GM18498 (cell line): Measurements from ENCODE around the gene DDX25.

ENCODE experiments used
- ATAC-seq: cut with Tn5 transposase; IDR thresholded peaks from one replicate; pipeline ENCODE4 v1.9.1; 2021; ENCODE audit warnings: mild to moderate bottlenecking, moderate library complexity; ENCODE audit not compliant: unreplicated experiment

Gene DDX25

DNA sequence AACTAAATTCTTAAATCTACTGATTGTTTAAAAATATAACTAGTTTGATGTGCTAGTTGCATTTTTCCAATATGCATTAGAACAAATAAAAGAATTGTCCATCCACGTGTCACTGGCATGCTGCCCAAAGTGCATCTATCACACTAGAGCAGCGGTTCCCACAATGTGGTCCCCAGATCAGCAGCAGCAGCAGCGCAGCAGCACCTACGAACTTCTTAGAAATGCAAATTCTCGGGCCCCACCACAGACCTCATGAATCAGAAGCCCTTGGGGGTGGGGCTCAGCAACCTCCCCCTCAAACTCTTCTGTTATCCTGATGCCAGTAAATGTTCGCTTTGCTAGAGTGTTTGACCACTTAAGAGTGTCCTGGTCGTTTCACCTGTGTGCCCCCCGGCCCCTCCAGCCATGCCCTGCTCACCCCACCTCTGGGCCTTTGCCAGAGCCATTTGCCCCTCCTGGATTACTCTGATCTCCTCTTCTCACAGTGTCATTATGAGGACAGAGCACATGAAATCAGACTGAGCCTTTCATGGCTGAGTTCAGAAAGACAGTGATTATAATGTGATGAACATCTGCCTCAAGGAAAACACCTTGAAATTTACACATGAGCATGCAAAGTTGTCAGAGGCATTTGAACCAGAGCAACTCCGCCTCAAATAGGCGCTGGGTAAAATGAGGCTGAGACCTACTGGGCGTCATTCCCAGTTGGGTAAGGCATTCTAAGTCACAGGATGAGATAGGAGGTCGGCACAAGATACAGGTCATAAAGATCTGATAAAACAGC is 28.9 kb downstream of the DDX25 start:
- ATAC-seq: no peak

DNA sequence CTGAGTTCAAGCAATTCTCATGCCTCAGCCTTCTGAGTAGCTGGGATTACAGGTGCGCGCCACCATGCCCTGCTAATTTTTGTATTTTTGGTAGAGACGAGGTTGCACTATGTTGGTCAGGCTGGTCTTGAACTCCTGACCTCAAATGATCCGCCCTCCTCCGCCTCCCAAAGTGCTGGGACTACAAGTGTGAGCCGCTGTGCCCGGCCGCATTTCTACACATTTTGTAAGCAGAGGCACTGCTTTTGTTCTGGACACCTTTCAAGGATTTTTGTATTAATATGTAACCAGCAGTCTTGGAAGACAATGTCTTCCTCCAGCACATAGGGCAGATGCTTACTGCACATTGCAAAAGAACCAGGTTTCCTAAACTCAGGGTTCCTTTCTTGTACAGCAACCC is 30.2 kb downstream of the DDX25 start:
- no peak for ATAC-seq

DNA sequence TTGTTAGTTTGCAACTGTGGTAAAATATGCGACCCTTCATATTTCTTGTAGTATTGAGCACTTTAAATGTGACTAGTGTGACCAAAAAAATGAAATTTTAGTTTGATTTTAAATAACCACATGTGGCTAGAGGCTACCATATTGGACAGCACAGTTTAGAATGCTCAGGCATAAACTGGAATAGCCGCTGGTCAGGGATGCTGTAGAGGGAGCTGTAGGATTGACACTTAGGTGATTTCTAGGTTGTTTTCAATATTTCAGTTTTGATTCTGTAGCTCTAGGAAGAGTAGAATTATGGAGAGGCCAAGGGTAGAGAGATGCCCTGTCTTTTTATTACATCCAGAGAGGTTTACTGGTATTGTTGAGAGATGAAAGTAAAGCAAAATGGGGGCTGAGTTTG is 30.7 kb downstream of the DDX25 start:
- no peak for ATAC-seq

DNA sequence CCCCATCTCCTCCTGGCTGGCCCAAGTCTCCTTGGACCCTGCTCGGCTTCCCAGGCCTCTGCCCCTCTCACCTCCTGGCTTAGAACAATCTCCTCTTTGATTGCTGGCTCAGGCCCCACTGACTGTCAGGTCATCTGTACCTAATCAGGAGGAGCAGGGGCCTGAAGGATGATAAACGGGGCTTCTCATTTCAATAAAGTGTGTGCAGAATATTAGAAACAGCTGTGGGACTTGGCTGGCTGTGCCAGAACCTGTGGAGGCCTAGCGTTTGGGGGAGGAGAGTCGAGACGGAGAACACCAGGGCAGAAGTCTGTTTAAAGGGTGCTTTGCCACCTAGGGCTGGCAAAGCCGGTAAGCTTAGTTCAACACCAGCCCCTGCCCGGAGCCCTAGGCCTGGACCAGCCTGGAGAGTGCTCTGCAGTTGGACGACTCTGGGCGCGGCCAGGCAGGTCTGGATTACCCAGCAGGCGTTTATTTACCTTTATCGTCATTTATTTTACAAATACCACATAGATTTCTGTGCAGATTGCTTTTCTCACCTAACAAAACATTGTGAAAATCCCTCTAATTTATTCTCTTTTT is 31.4 kb downstream of the DDX25 start:
- ATAC-seq: no peak

DNA sequence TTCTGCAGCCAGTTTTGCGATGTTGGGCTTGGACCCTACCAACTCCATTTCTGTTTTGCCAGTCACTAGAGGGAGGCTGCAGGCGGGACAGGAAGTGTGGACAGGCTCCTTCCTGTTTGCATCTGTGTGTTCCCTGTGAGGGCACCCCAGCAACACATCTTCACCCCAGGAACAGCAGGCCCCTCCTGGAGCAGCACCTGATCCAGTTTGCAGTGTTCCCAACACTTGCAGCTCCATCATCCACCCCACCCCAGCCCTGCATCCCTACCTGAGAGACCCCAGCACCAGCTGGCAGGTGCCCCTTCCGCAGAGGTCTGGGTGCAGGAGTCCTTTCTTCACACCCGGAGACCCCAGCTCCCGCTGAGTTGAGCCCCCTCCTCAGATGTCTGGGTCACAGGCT is 34.1 kb downstream of the DDX25 start:
- ATAC-seq: no peak

DNA sequence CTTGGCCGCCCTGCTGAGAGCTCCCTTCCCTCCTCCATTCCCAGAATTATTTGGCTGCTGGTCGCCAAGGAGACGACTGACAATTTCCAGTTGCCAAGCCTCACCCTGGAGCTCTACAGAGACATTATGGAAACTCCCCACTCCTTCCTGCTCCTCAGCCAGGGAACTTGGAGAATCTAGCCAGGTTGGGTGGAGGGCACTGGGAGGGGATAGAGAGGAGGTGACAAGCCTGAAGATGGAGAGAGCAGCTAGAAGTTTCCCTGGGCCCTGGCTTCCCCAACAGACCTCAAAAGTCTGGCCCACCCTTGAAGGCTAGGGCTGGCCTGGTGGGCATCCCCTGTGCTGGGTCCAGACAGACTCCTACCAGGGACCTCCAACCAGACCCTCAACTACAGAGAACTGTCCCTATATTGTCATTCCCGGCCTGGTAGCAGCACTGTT is 34.8 kb downstream of the DDX25 start:
- no peak for ATAC-seq

DNA sequence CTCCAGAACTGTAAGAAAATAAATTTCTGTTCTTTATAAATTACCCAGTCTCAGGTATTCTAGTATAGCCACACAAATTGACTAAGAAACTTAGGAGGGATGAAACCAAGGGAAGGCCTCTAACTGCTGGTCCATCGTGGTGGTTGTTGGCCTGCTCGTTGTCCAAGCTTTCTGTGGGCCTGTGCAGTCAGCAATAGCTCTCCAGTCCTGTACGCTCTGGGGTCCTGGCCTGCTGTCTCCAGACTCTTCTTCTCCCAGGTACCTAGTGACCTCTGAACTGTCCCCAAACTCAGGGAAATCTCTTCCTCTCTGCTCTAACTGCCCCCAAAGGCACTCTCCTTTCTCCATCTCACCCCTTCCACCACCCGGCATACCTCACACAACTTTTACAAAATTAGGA is 35.8 kb downstream of the DDX25 start:
- no peak for ATAC-seq

DNA sequence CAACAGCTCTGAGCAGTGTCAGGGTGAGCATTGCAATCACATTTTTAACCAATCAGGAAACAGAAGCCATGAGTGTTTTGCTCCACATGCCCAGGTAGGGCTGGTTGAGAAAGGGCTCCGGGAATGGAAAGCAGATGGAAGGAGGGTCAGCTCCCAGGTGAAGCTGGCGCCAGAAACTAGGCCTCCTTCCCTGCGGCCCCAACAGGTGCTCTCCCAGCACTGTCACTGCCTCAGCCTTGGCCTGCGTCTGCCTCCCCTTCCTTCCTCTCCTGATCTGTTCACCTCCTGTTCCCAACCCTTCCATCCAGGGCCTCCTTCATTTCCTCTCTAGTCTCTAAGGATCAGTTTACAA is 36.9 kb downstream of the DDX25 start:
- ATAC-seq: no peak

DNA sequence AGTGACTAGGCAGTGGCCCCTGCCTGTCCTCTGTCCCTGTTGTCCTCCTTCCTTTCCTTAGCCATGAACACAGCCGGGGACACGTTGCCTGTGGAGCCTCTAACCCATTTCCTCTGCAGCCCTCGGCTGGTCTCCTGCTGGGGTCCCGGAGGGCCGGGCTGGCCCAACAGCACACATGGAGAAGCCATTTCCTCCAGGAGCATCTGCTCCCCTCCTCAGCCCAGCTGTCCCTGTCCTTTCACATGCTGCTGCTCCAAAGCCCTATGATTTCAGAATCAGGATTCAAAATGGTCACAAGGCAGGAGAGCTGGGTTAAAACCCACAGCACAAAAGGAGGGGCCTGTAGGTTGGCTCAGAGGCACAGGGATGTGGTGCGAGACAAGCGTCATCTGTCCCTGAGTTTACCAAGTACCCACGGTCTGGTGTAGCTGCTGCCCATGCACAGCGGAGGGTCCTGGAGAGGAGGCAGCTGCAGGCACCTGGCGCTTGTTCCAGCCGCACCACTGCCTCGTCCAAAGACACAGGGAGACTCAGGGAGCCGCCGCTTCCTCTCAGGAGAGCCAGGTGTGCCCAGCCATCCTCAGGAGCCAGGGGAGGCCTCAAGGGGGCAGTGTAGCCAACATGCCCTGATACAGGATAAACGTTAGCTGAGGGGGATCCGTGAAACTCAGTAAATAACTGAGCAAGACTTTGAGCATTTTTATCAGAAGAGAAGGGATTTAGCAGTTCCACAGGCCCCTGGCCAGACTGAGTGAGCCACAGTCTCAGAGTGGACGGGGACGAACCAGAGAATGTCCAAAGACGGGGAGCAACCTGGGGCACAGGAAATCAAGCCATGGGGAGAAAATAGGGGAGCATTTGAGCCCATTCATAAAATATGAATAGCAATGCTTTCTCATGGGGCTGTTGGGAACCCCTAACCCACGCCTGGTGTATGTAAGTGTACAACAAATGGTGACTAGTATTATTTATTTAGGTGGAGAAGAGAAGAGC is 37.6 kb downstream of the DDX25 start:
- ATAC-seq: no peak

DNA sequence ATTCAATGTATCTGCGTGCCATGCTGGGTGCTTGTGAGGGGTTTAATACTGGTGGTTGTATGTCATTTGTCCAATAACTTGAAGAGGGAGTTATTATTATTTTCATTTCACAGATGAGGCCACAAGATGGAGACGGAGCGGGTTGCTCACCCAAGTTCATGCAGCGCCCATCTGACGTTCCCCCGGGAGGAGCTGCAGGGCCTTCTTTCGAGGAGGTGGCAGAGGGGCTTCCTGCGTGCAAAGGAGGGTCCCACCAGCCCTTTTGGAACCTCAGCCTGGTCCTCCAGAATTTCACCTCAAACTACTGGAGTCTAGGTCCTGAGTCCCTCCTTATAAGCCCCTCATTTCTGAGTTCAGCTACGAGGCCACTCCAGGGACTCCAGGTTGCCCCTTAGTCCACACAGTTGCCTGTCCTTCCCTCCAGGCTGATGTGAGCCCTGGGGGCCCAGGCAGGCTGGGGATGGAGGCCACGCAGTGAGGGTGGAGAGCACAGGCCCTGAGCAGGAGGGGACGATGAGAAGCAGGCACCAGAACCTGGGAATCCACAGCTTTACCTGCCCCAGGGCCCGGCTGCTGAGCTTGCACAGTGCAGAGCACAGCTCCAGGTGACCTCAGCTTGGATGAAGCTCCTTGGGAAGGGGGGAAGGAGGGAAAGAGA is 38.6 kb downstream of the DDX25 start:
- no peak for ATAC-seq

DNA sequence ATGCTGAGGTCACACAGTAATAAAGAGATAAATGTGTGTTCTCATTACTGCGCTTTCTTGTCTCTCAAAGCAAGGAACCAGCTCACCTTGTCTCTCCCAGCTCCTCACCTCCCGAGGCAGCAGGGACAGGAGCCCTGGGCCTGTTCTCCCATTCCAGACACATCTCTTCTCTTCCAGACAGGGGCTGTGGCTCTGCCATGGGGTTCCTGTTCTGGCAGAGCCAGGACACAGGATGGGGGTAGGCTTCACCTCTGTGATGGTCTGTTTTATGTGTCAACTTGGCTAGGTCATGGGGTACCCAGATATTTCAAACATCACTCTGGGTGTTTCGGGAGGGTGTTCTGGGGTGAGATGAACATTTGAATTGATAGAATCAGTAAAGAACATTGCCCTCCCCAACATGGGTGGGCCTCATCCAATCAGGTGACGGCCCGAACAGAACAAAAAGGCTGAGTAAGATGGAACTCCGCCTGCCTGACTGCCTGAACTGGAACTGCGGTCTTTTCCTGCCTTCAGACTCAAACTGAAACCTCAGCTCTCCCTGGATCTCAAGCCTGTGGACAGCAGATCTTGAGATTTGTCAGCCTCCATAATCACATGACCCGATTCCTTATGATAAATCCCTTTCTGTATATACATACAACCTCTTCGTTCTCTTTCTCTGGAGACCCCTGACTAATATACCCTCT is 39.5 kb downstream of the DDX25 start:
- ATAC-seq: no peak

DNA sequence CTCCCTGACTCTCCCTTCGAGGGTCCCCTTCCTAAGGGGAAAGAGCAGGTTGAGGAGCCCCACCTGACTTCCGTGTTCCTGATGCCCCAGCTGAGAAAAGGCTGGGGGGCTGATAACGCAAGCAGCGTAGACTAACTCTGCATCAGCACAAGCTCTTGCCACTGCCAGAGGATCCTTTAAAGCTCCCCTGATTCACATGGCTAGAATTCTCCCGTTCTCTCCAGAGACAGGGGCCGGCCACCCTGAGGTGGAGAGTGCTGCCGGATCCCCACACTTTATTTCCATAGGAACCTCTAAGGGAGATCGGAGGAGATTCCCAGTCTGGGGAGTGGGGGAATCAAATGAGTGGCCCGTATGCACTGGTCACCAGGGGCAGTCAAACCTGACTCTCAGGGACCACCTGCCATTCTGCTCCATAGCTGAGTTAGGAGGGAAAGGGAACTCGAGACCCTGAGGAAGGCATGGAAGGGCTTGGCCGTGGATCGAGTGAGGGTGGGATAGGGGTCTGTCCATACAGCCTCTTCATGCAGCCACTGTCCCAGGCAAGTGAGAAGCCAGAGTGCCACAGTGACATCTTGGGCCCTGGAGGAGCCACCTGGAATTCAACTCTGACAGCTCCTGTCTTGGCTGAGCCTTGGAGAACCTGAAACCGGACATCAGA is 40.2 kb downstream of the DDX25 start:
- no peak for ATAC-seq

DNA sequence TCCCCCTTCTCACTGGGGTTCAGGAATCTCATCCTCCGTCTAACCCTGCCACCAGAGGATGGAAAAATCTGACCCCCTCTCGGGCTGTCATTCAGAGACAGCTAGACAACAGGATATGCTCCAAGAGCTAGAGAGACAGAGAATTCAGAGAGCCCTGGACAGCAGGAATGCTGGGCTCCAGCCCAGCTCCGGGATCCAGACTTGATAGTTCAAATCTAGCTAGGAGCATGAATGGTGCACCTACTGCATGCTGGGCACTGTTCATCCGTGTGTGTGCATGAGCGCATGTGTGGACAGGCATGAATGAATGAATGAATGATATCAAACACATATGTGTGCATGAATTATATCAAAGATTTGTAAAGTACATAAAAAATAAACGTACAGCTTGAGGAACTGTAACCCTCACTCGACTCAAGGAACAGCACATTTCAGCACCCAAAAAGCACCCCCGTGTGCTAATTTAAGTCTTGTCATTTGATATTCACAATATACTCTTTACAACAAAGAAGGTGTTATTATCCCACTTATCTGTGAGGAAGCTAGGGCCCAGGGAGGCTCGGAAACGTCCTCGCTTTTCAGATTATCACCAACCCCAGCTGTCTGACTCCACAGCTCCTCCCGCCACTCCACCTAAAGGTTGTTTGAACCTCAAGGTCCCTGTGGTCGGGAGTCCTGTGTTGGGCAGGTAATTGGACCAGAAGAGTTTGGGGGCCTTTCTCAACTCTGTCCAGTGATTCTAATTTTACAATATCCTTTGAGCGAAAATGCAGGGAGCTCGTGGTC is 40.9 kb downstream of the DDX25 start:
- ATAC-seq: no peak

DNA sequence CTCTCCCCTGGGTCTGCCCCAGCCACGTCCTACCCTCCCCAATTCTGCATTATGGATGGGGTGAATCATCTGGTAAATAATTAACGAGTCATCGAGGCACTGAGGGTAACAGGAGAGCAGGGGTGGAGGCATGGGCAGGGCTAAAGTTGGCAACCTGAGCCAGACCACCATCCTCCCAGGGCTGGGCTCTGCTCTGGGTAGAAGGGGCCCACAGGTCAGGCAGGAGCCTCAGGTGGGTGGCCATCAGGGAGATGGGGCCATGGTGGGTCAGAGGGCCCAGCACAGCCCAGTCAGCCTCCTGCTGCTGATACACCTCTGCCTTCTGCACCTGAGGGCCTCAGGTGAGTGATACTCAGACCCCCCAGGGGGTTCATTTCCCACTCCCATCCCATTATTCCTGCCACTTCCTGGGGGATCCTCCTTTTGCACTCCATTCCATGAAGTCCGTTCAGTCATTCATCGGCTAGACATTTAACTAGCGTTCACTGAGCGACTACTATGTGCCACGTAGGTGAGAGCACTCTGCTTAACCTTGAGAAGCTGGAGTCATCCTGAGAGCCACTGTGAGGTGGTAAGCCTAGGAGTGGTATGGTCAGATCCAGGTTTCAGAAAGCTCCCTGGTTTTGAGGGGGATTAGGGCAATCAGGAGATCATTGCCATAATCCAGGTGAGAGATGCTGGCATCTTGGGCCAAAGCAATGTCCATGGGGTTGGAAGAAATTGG is 41.7 kb downstream of the DDX25 start, which contains the start of gene VSIG10L2:
Gene VSIG10L2 (plus strand): TSS at position 248 of the 724 bp plus-strand sequence. CDS start 12 bp downstream, at position 260.
- no peak for ATAC-seq

DNA sequence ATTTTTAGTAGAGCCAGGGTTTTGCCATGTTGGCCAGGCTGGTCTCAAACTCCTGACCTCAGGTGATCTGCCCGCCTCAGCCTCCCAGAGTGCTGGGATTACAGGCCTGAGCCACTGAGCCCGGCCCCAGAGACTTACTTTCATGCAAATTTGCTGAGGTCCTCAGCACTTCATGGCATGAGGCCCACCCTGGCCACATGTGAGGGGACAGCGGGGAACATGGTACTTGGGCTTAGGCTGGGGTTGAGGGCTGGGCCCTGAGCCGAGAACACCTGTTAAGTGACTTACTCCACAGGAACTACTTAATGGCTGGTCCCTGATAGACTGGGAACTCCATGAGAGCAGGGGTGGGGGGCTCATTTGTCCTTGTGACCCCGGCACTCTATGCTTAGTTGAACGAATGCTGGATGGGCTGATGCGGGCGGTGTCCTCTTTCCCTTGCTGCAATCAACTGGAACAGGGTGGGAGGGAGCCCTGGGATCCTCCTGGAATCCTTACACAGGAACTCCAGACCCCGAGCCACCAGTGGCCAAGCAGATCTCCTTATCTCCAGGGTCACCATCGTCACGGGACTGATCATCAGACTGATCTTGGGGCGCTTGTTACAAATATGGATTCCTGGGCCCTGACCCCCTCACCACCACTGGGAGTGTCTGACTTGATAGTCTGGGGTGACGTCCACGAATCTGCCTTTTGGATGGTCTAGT is 42.6 kb downstream of the DDX25 start:
- ATAC-seq: no peak

DNA sequence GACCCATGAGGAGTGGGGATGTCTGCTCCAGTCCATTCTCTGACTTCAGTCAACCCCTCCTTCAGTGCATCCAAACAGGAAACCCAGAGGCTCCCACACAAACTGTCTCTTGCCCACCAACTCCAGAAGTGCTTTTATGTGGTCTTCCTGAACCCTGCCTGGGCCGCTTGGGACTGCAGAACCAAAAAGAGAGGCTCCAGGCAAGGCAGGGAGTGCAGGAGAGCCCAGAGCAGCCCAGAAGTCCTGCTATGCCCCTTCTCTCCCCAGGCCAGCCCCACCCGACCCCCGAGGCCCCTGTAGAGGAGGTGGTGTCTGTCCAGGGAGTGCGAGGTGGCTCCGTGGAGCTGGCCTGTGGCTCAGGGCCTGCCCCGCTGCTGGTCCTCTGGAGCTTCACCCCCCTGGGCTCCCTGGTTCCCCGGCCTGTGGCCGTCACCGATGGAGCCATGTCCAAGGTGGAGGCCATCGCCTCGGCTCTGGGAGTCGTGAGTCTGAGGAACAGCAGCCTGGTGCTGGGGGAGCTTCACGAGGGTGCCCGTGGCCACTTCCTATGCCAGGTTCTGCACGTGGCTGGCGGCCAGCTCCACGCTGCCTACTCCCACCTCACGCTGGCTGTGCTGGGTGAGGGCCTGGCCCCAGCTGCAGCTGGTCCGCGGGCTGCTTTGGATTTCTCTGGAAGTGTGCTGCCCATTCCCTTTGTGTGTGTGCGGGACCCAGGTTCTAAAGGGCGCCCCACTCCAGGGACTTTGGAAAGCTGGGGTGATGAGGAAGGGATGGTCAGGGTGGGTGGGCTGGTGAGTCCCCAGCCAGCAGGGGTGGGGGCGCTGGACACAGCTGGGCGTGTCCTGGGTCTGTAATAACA is 43.3 kb downstream of the DDX25 start:
- no peak for ATAC-seq
